Panc1 (cell line): ENCODE results near the gene FAM131A. TPM values are rescaled to one million over a fixed set of nuclear protein-coding genes. Genes with fewer than 3 reads are reported as not detected.

Experiments
- ATAC-seq: fragments of 200-7000 bp; cut with Tn5 transposase; 2 replicates; pipeline ENCODE4 v1.9.1; 2020; ENCODE audit warnings: mild to moderate bottlenecking, moderate library complexity
- BruUV-seq: library from RNA; stranded (reverse); fragments of 400-500 nt; replicated peaks from 2 replicates; lab custom pipeline; 2021; lab: Mats Ljungman, UMichigan
- CTCF ChIA-PET: fragments of 300-600 bp; sonication (Branson Sonifier 250); formaldehyde crosslinking; loops from one replicate; lab custom pipeline; 2022; ENCODE audit warnings: antibody characterized with exemption; lab: Charles Lee
- POLR2A ChIA-PET: fragments of 300-600 bp; sonication (Branson Sonifier 250); formaldehyde crosslinking; loops from one replicate; lab custom pipeline; 2022; ENCODE audit warnings: antibody characterized with exemption; lab: Charles Lee
- DNase-seq: peaks from one replicate; pipeline ENCODE4 v3.0.0-alpha.2; 2010; ENCODE audit warnings: low read depth, low spot score
- H3K27ac ChIP-seq: 2 replicates; pipeline ENCODE4 v1.5.1; 2011; ENCODE audit warnings: mild to moderate bottlenecking, low read length, inconsistent platforms
- H3K27me3 ChIP-seq: fragments of 200-500 bp; sonication (Bioruptor generic); 2 replicates; pipeline ENCODE4 v1.6.0; 2014; ENCODE audit warnings: low read length, inconsistent platforms; ENCODE audit not compliant: control insufficient read depth, insufficient read depth
- H3K36me3 ChIP-seq: fragments of 200-500 bp; sonication (Bioruptor generic); 2 replicates; pipeline ENCODE4 v1.5.1; 2014; ENCODE audit warnings: inconsistent platforms, mild to moderate bottlenecking, low read length, moderate library complexity; ENCODE audit not compliant: control insufficient read depth, insufficient read depth
- H3K4me1 ChIP-seq: 2 replicates; pipeline ENCODE4 v1.5.1; 2011; ENCODE audit warnings: inconsistent platforms, mild to moderate bottlenecking, low read length, moderate library complexity; ENCODE audit not compliant: control insufficient read depth, insufficient read depth
- H3K4me3 ChIP-seq, 2 experiments: 2 replicates each; pipeline ENCODE4 v1.5.1; 2011 to 2012; ENCODE audit warnings: low read depth in 2 of 2, low read length in 2 of 2, mild to moderate bottlenecking in 2 of 2, inconsistent platforms in 1 of 2, moderate library complexity in 1 of 2
- H3K9me3 ChIP-seq: fragments of 200-500 bp; sonication (Bioruptor generic); 2 replicates; pipeline ENCODE4 v1.5.1; 2014; ENCODE audit warnings: low read depth, mild to moderate bottlenecking, inconsistent platforms, low read length, moderate library complexity; ENCODE audit not compliant: control insufficient read depth, insufficient read depth
- POLR2AphosphoS5 ChIP-seq: IDR thresholded peaks from 2 replicates; pipeline ENCODE4 v1.6.1; 2012; ENCODE audit warnings: mild to moderate bottlenecking, low read depth, low read length, moderate library complexity
- SIN3A ChIP-seq: IDR thresholded peaks from 2 replicates; pipeline ENCODE4 v1.6.1; 2012; ENCODE audit warnings: low read depth, mild to moderate bottlenecking, low read length, moderate library complexity, borderline replicate concordance; ENCODE audit not compliant: insufficient read depth
- TCF7L2 ChIP-seq: IDR thresholded peaks from 2 replicates; pipeline ENCODE4 v1.6.1; 2011; ENCODE audit warnings: mild to moderate bottlenecking, low read depth, low read length, inconsistent platforms
- in situ Hi-C: cut with HindIII; loops from 2 replicates; pipeline ENCODE4 v1.10.0; 2016; ENCODE audit warnings: low sequenced_read_pairs, low pct_unique_long_range_greater_than_20kb
- intact Hi-C: fragments of 100-400 bp; cut with micrococcal nuclease; formaldehyde crosslinking; loops from one replicate; pipeline ENCODE4 v1.10.0; 2022; ENCODE audit not compliant: unreplicated experiment
- total RNA-seq: library from RNA; stranded (reverse); gene quantifications from one replicate; pipeline ENCODE4 v1.2.1, GENCODE V29; 2021; ENCODE audit not compliant: unreplicated experiment
- TF ChIP-seq, protein P1 (sequence below), 2 experiments: IDR thresholded peaks; 2 replicates each; pipeline ENCODE4 v1.6.1; 2011 to 2012; ENCODE audit warnings: low read depth in 2 of 2, control low read depth in 1 of 2, low read length in 1 of 2, mild to moderate bottlenecking in 1 of 2, moderate library complexity in 1 of 2; ENCODE audit not compliant: insufficient read depth in 1 of 2
- TF ChIP-seq, protein P2 (sequence below): fragments of 450-650 bp; IDR thresholded peaks from 2 replicates; pipeline ENCODE4 v1.5.1; 2017; ENCODE audit warnings: mild to moderate bottlenecking

The FAM131A gene
- total RNA-seq, 1 experiment from 2014 or later: 30.1 TPM

- CTCF ChIA-PET: interaction anchor here (0.5 to 4.4 kb wide), 8 partner anchors 18 to 461 kb away, joined by 4 to 53 read pairs (median 13); partner anchors contain the start of gene VPS8
- peaks cover 11% of the 10 kb centered on the region; the same call in 1 of the 2 replicates for H3K36me3 ChIP-seq
- peaks cover 8% of the 10 kb centered on the region for H3K27me3 ChIP-seq
- ATAC-seq: no peak
- TF ChIP-seq, protein P1, sequence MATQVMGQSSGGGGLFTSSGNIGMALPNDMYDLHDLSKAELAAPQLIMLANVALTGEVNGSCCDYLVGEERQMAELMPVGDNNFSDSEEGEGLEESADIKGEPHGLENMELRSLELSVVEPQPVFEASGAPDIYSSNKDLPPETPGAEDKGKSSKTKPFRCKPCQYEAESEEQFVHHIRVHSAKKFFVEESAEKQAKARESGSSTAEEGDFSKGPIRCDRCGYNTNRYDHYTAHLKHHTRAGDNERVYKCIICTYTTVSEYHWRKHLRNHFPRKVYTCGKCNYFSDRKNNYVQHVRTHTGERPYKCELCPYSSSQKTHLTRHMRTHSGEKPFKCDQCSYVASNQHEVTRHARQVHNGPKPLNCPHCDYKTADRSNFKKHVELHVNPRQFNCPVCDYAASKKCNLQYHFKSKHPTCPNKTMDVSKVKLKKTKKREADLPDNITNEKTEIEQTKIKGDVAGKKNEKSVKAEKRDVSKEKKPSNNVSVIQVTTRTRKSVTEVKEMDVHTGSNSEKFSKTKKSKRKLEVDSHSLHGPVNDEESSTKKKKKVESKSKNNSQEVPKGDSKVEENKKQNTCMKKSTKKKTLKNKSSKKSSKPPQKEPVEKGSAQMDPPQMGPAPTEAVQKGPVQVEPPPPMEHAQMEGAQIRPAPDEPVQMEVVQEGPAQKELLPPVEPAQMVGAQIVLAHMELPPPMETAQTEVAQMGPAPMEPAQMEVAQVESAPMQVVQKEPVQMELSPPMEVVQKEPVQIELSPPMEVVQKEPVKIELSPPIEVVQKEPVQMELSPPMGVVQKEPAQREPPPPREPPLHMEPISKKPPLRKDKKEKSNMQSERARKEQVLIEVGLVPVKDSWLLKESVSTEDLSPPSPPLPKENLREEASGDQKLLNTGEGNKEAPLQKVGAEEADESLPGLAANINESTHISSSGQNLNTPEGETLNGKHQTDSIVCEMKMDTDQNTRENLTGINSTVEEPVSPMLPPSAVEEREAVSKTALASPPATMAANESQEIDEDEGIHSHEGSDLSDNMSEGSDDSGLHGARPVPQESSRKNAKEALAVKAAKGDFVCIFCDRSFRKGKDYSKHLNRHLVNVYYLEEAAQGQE (IDR thresholded peaks at IDR 0.05; ENCODE audit: insufficient read depth in 1 of 2, low read depth in 2 of 2, low read length in 1 of 2): no peak
- TF ChIP-seq TCF7L2: no peak
- no peak for TF ChIP-seq POLR2AphosphoS5
- TF ChIP-seq SIN3A: no peak
- TF ChIP-seq, protein P2, sequence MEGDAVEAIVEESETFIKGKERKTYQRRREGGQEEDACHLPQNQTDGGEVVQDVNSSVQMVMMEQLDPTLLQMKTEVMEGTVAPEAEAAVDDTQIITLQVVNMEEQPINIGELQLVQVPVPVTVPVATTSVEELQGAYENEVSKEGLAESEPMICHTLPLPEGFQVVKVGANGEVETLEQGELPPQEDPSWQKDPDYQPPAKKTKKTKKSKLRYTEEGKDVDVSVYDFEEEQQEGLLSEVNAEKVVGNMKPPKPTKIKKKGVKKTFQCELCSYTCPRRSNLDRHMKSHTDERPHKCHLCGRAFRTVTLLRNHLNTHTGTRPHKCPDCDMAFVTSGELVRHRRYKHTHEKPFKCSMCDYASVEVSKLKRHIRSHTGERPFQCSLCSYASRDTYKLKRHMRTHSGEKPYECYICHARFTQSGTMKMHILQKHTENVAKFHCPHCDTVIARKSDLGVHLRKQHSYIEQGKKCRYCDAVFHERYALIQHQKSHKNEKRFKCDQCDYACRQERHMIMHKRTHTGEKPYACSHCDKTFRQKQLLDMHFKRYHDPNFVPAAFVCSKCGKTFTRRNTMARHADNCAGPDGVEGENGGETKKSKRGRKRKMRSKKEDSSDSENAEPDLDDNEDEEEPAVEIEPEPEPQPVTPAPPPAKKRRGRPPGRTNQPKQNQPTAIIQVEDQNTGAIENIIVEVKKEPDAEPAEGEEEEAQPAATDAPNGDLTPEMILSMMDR: no peak
- H3K4me3 ChIP-seq: no peak overlapping the region
- H3K27ac ChIP-seq: no peak overlapping the region
- no TSS peak for BruUV-seq
- in situ Hi-C loops (no loop called here), intact Hi-C loops (loop anchor here (10.0 kb wide), 1 partner anchor 142 kb away; no protein-coding TSS in a partner anchor)
- H3K4me1 ChIP-seq: peaks cover 12% of the 10 kb centered on the region
- POLR2A ChIA-PET: no interaction called here
- no peaks in the 10 kb centered on the region for H3K9me3 ChIP-seq
- no peak for DNase-seq
Measured at GRCh38 chr3:184372296-184372821, 35.0 kb downstream of the FAM131A start.

DNA sequence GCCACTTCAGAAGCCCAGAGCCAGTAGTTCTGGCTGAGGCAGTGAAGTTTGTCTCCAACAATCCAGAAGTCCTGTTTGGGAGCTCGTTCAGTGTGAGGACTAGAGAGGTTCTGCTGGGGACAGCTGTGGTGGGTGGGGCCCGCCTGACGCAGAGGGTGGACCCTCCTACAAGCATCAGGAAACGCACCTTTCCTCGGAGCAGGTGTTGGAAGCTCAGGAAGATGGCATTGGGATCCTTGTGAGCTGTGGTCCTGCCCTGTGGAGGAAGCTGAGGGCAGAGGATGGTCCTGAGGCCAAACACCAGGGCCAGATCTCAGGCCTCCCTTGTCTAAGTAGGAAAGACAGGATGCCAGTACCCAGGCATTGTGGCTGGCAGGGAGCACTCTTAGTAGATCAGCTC lies 35.5 kb downstream of the FAM131A start:
- POLR2A ChIA-PET: no interaction called here
- peaks cover 8% of the 10 kb centered on the region; the same call in 1 of the 2 replicates for H3K36me3 ChIP-seq
- no peaks in the 10 kb centered on the region for H3K9me3 ChIP-seq
- BruUV-seq: no TSS peak
- intact Hi-C loops: loop anchor here (10.0 kb wide), 1 partner anchor 142 kb away; no protein-coding TSS in a partner anchor
- H3K27me3 ChIP-seq: peaks cover 8% of the 10 kb centered on the region
- H3K4me1 ChIP-seq: peaks cover 12% of the 10 kb centered on the region
- CTCF ChIA-PET: interaction anchor here (0.5 to 4.4 kb wide), 4 partner anchors 141 to 439 kb away, joined by 5 to 53 read pairs (median 27); partner anchors contain the start of gene VPS8
- DNase-seq (no peak), ATAC-seq (no peak)
- H3K4me3 ChIP-seq: no peak overlapping the region
- TF ChIP-seq SIN3A (no peak), POLR2AphosphoS5 (no peak), TCF7L2 (no peak)
- TF ChIP-seq, protein P2: no peak
- TF ChIP-seq, protein P1 (IDR thresholded peaks at IDR 0.05; ENCODE audit: insufficient read depth in 1 of 2, low read depth in 2 of 2, low read length in 1 of 2): no peak
- no peak overlapping the region for H3K27ac ChIP-seq
- in situ Hi-C loops: no loop called here
